ENCODE results near the gene GALNT10.

- TF ChIP-seq POLR2A (IDR thresholded peaks at IDR 0.05) (no peak), CTCF (IDR thresholded peaks at IDR 0.05) (no peak)
These were observed 224.6 kb downstream of the GALNT10 start for GRCh38 chr5:154415114-154415513.
